Measurements from ENCODE around the gene INTS2.
"Not testable (repeated sequence)": the region's sequence is repeated elsewhere in the genome, so short reads cannot be mapped to it uniquely, and the experiment has no call there.

Gene INTS2

DNA sequence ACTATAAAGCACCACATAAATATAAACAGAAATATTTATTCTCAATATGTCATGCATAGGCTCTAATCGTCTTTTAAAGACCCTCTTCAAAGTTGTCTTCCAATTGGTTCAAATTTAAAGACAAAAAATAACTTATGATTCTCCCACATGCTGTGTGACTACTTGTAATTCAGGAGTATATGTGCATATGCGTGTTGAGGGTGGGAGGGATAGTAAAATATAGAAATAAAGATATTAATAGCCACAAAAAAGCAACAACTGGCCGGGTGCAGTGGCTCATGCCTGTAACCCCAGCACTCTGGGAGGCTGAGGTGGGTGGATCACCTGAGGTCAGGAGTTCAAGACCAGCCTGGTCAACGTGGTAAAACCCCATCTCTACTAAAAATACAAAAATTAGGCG lies 33.5 kb downstream of the INTS2 start:
- DNase-seq (ENCODE audit: low read depth in 3 of 3, low spot score in 1 of 3): not testable (repeated sequence)

DNA sequence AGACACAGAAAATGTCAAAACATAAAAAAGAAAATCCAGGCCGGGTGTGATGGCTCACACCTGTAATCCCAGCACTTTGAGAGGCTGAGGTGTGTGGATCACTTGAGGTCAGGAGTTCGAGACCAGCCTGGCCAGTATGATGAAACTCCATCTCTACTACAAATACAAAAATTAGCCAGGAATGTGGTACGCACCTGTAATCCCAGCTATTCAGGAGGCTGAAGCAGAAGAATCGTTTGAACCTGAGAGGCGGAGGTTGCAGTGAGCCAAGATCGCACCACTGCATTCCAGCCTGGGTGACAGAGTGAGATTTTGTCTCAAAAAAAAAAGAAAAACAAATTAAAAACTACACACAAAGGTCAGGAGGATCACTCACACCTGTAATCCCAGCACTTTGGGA lies 40.0 kb downstream of the INTS2 start:
- not testable (repeated sequence) for DNase-seq (ENCODE audit: low read depth in 3 of 3, low spot score in 1 of 3)

DNA sequence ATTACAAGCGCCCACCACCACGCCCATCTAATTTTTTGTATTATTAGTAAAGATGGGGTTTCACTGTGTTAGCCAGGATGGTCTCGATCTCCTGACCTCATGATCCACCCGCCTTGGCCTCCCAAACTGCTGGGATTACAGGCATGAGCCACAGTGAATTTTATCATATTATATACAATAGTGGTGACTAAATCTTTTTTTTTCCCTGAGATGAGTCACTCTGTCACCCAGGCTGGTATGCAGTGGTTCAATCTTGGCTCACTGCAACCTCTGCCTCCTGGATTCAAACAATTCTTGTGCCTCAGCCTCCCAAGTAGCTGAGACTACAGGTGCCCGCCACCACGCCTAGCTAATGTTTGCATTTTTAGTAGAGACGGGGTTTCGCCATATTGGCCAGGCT lies 41.9 kb downstream of the INTS2 start:
- not testable (repeated sequence) for DNase-seq (ENCODE audit: low read depth in 3 of 3, low spot score in 1 of 3)

DNA sequence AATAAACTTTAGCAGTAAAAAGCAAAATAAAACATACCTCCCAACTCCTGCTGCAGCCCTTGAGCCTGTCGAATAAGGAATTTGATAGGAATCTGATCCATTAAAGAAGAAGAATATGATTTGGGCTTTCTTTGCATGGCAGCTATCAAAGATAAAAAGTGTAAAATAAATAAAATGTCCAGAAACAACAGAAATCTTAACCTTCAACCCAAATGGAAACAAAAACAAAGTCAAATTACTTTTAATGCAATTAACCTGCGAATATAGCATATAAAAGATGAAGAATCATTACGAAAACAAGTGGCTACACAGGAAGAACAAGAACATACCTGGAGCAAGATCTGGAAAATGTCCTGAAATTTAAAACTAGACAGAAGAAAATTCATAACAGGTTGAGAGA lies 42.9 kb downstream of the INTS2 start:
- DNase-seq (ENCODE audit: low read depth in 3 of 3, low spot score in 1 of 3): no peak

DNA sequence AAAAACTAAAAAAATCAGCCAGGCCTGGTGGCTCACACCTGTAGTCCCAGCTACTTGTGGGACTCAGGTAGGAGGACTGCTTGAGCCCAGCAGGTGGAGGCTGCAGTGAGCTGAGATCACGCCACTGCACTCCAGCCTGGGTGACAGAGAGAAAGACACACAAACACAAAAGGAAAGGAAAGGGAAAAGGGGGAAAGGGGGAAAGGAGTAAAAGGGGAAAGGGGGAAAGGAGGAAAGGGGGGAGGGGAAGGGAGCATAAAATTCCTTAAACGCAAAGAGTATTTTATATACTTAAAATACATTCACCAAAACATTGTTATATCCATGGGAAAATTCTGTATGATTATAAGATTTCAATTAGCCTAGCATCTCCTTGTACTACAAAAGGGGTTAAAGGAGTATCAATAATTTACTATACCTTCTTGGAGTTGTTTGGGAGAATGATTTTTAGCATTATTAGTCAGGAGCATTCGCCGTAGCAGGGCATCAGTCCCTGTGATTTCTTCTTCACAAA lies 47.1 kb downstream of the INTS2 start:
- no peak for DNase-seq (ENCODE audit: low read depth in 3 of 3, low spot score in 1 of 3)

DNA sequence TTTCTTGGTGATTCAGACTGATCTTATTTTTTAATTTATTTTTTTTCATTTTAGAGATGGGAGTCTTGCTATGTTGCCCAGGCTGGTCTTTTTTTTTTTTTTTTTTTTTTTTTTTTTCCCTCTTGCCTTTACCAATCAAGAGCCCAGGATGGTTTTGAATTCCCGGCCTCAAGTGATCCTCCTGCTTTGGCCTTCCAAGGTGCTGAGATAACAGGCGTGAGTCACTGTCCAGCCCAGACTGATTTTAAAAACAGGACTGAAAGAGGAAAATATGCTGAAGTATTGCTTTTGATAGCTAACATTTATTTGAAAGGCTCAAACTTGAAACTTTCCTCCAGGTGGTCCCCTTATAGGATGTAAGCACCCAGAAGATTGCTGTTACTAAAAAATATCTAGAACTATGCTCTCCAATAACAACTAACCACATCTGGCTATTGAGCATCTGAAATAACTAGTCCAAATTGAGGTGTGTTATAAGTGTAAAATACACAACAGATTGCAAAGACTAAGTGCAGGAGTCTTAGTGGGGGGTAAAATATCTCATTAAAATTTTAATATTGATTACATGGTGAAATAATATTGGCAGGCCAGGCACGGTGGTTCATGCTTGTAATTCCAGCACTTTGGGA lies 48.7 kb downstream of the INTS2 start:
- no peak for DNase-seq (ENCODE audit: low read depth in 3 of 3, low spot score in 1 of 3)

DNA sequence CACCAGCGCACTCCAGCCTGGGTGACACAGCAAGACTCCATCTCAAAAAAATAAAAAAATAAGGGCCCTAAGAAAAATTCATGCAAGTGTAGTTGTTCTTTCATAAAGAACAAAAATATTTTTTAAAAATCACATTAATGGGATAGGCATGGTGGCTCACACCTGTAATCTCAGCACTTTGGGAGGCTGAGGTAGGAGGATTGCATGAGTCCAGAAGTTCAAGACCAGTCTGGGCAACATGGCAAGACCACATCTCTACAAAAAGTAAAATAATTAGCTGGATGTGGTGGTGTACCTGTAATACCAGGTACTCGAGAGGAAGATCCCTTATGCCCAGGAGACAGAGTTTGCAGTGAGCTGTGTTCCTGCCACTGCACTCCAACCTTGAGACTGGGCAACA lies 49.3 kb downstream of the INTS2 start:
- no peak for DNase-seq (ENCODE audit: low read depth in 3 of 3, low spot score in 1 of 3)

DNA sequence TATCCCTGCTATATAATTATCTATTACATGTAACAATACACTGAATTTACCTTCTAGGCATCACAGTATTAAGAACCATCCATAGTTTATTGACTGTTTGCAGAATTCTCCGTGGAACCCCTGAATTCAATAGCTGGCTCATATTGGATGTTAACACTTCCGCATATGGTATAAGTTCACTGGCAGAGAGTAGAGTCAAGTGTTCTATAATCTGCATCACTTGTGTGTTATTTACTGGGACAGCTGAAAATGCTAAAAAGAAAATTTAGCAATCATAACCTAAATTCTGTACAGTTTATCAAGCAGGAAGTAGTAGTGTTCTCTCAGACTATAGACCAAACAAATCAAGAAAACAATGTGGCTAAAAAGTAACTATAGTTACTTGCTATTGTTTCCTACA lies 49.9 kb downstream of the INTS2 start:
- DNase-seq (ENCODE audit: low read depth in 3 of 3, low spot score in 1 of 3): no peak

DNA sequence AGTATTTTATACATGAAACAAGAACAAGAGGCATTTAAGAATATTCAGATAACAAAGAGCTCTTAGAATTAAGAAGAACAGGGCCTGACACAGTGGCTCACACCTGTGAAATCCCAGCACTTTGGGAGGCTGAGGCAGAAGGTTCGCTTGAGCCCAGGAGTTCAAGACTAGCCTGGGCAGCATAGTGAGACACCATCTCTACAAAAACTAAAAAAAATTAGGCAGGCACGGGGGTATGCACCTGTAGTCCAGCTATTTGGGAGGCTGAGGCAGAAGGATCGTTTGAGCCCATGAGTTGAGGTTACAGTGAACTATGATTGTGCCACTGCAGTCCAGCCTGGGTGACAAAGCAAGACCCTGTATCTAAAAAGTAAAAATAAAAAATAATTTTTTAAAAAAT lies 52.0 kb downstream of the INTS2 start:
- no peak for DNase-seq (ENCODE audit: low read depth in 3 of 3, low spot score in 1 of 3)

DNA sequence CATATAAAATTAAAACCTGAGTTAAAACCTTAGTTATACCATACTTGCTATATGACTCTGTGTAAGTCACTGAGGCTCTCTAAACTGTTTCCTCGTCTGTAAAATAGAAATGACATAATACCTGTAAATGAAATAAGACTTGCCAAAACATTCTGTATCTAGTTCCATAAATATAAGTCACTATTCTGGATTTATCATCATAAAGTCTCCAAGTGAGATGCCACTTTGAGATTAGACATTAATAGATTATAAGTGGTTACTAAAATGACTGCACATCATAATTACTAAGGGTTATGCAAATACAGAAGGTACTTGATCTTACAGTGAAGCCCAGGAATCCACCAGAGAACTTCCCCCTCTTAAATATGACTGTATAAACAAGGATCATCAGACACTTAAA lies 52.5 kb downstream of the INTS2 start:
- no peak for DNase-seq (ENCODE audit: low read depth in 3 of 3, low spot score in 1 of 3)

DNA sequence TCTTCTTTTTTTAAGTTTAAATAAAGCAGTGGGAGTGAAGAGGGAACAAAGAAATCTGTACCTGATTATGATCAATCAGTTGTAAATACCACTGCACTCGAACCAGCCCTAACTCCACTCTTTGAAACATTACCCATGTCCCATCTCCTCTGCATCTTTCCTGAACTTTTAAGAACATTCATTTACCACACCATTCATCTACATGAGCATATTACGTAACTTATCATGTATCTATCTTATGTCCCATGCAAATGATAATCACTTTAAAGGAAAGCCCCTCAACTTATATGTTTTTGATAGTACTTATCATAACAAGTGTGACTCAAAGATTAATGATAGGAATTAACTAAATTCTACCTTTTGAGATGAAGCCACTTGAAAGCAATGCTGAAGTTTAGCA lies 53.7 kb downstream of the INTS2 start:
- DNase-seq (ENCODE audit: low read depth in 3 of 3, low spot score in 1 of 3): no peak

DNA sequence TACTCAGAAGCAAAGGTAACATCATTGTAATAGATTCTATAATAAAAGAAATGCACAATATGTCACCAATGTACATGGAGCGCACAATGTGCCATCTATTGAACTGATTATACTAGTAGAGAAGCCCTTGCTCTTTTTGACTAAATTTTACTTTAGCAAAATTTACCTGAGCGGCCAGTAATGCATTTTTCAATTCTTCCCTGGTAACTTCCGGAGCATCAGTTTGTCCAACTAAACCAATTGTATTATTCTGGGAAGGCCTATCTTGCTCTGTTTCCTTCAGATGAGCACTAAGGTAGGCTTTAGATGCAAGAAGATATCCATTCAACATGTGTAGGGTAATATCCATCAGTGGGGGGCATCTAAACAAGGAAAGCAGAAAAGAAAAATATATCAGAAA lies 55.7 kb downstream of the INTS2 start:
- no peak for DNase-seq (ENCODE audit: low read depth in 3 of 3, low spot score in 1 of 3)

DNA sequence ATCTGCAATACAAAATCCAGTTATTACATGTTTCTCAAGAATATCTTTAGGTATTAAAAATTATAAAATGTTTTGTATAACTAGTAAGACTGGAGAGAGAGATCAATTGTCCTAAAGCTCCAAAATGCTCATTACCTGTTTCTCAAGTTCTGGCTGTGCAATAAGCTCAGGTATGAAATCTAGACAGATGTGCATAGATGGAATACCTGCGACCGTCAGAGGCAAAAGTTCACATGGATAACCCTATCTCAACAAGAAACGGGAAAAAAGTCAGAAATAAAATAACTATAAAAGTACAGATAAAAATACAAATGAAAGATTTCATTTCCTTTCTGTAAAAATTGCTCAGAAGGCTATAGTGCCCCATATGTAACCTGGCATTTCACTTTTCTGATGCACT lies 58.6 kb downstream of the INTS2 start:
- DNase-seq (ENCODE audit: low read depth in 3 of 3, low spot score in 1 of 3): no peak

DNA sequence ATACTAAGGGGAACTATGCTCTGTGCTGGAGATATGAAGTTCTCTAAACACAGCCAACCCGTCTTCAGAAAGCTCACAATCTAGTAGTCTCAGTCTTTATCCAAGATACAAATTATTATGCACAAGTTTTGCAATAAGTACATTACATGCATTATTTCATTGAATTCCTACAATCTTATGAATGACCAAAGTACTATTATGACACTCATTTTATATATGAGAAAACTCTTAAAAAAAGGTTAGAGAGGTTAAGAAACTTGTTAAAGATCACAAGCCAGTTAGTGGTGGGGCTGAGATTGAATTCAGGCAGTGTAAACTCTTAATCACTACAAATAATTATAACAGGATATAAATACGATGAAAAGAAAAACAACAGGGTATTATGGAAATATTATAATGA lies 59.7 kb downstream of the INTS2 start:
- no peak for DNase-seq (ENCODE audit: low read depth in 3 of 3, low spot score in 1 of 3)

DNA sequence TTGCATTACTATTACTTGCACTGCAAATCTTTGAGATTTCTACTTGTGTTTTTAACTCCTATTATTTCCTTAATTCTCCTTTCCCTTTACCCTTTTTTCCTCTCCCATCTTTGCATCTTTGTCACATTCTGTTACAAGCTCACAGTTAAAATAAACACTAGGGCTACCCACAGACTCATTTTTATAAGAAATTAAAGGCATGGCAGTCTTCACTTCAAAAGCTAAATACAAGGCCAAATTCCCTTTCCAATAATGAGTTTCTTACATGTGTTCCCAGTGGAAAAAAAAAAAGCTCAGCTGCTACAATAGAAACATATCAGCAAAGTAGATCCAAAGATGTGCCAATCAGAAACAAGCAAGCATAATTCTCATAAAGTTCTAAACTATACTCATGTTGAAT lies 60.7 kb downstream of the INTS2 start:
- no peak for DNase-seq (ENCODE audit: low read depth in 3 of 3, low spot score in 1 of 3)

DNA sequence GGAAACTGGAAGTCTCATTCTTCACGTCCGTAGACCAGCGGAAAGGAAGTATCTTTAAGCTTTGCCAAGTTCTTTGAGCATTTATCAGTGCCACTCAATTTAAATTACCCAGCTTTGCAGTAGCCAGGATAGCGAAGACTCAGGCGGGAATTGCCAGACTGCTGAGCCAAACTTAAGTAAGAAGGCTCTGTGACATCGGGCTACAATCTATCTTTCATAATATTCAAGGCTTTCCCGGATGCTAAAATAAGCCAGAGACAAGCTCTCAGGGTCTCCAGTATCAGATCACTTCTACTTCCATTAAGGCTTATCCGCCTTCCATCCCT lies 64.0 kb downstream of the INTS2 start:
- DNase-seq (ENCODE audit: low read depth in 3 of 3, low spot score in 1 of 3): no peak

DNA sequence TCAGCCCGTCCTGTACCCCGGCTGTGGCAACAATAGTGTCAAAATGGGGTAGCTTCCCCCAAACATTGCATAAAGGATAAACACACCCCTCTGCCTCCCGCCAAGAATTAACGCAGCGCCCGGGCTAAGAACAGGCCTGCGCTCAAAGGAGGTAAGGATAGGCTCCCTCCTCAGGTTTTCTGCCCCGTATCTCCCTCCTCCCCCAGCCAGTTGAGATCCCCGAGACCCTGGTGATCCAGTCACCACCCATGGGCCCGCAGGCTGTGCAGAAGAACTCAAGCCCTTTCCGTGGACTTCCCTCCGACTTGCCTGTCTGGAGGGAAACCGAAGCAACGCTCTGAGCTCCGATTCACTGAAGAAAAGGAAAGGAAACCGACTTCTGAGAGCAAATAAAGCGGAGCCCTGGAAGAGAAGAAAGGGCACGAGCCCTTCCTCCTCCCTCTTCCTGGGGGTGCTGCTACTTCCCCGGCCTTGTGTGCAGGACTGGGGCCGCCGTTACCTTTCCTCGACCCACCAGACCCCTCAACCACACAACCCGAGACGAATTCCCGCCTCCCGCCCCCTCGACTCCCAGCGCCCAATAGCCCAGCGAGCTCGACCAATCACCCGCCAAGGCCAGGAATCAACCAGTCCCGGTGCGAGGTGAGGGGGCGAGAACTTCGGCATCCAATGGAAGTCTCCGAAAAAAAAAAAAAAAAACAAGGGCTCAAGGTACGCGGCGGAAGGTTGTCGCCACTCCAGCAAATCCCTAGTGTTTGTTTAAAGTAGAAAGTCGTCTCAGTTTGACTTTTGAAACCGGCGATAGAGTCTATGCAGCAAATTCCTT lies 64.6 kb downstream of the INTS2 start, which contains the start of gene BRIP1:
BRIP1 (minus strand) TSS at position 554 of the 826 bp plus-strand sequence. CDS start 1,989 bp downstream, outside the sequence.
- DNase-seq (ENCODE audit: low read depth in 3 of 3, low spot score in 1 of 3): peak; percentile 66 to 74 (median 67)

DNA sequence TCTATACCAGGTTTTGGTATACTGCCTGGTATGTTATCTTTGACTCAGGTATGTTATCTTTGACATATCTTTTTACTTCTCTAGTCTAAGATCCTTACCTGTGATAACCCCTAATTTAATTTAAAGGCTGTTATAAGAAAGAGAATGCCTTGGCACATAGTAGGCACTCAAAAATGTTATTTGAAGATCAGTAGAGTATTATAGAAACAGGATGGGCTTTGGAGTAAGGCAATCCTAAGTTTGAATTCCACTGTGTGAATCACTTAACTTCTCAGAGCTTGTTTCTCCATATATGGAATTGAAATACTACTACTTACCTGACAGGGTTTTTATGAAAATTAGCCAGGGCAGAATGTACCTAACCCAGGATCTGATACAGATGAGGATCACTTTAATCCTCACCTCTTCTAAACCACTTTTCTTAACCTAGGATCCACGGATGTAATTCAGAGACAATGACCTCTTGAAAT lies 65.6 kb downstream of the INTS2 start:
- DNase-seq (ENCODE audit: low read depth in 3 of 3, low spot score in 1 of 3): no peak

DNA sequence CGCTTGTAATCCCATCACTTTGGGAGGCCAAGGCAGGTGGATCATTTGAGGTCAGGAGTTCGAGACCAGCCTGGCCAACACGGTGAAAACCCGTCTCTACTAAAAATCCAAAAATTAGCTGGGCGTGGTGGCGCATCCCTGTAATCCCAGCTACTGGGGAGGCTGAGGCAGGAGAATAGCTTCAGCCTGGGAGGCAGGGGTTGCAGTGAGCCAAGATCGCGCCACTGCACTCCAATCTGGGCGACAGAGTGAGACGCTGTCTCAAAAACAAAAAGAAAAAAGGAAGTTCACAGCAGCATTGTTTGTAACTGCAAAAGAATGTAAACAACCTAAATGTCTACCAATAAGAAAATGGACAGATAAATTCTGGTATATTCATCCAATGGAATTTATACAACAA lies 67.4 kb downstream of the INTS2 start:
- not testable (repeated sequence) for DNase-seq (ENCODE audit: low read depth in 3 of 3, low spot score in 1 of 3)

DNA sequence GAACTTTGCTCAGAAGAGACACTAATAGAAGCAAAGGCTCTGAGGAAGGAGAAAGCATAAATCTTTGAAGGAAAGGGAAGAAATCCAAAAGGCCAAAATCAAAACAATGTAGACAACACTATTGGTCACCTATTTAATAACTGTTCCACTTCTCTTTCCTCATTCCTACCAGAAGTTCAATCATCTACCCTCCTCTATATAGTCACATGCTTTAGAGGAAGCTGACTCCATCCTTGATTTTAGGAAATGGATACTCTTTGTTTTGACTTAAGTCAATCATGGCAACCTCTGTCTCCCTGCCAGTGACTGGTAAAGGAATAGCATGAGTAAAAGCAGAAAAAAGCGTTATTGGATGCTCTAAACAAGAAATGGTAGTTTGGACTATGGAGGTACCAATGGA lies 71.7 kb downstream of the INTS2 start:
- no peak for DNase-seq (ENCODE audit: low read depth in 3 of 3, low spot score in 1 of 3)

DNA sequence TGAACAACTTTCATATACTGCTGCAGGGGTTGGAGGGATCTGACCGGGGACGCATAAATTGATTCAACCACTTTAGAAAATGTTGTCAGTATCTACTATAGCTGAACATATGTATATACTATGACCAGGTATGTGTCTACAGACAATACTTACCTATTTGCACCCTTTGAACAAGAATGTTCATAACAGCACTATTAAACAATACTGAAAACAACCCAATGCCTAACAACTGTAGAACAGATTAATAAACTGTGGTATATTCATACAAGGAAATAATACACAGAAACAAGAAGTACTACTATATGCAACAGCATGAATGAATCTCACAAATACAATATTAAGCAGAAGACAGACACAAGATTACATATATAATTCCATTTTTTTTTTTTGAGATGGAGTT lies 74.9 kb downstream of the INTS2 start:
- no peak for DNase-seq (ENCODE audit: low read depth in 3 of 3, low spot score in 1 of 3)

DNA sequence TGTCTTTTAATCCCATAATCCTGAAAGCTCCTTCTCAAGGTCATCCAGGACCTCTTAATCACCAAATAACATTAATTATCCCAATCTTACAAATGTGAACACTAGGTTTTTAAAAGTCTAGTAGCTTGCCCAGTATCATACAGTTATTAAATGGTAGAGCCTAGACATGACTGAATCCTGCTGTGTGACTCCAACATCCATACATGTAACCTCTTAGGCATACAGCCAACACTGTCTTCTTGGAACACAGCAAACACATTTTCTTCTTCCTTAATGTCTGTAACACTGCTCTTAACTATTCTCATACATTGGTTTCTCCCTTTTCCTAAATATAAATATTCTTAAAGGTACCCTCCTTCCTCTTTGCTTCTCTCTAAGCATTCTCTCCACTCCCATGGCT lies 78.1 kb downstream of the INTS2 start:
- no peak for DNase-seq (ENCODE audit: low read depth in 3 of 3, low spot score in 1 of 3)

DNA sequence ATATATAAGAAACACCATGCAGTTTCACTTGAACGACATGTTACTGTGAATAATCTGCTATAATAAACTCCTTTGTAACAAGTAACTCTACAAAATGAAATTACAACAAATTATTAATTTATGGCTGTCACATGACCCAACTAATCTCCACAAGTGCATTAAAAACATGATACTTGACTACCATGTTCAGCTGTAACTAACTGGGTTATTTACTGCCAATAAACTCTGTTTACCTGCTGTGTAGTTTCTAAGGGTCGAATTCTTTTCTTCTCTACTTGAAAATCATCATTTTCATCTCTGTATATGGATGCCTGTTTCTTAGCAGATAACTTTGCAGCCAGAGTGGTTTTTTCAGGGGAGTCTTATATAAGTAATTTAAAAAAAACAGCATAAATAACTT lies 78.9 kb downstream of the INTS2 start:
- DNase-seq (ENCODE audit: low read depth in 3 of 3, low spot score in 1 of 3): no peak
